PFSK-1 (cell line): ENCODE measurements around the gene INPP4A.

Experiments used
- FOXP2 ChIP-seq: optimal IDR thresholded peaks from 2 replicates; pipeline ENCODE3; 2011; ENCODE audit warnings: borderline replicate concordance, control low read depth, inconsistent platforms; ENCODE audit not compliant: insufficient read depth; ENCODE audit errors: extremely low read length, extremely low read depth
- POLR2AphosphoS5 ChIP-seq: IDR thresholded peaks from 2 replicates; pipeline ENCODE4 v1.6.1; 2012; ENCODE audit warnings: low read depth, mild to moderate bottlenecking, control low read depth, low read length, moderate library complexity
- REST ChIP-seq, 2 experiments: IDR thresholded peaks; 2 replicates each; pipeline versions ENCODE4 v1.6.1 to v1.8.0; 2011 to 2012; ENCODE audit warnings: low read depth in 2 of 2, low read length in 2 of 2, control low read depth in 1 of 2, inconsistent platforms in 1 of 2, mild to moderate bottlenecking in 1 of 2, moderate library complexity in 1 of 2; ENCODE audit not compliant: insufficient read depth in 1 of 2
- SIN3A ChIP-seq: IDR thresholded peaks from 2 replicates; pipeline ENCODE4 v1.6.1; 2012; ENCODE audit warnings: mild to moderate bottlenecking, low read length, moderate library complexity, borderline replicate concordance; ENCODE audit not compliant: insufficient read depth
- TAF1 ChIP-seq: IDR thresholded peaks from 2 replicates; pipeline ENCODE4 v1.6.1; 2012; ENCODE audit warnings: low read length, control low read depth, borderline replicate concordance; ENCODE audit not compliant: insufficient read depth

DNA sequence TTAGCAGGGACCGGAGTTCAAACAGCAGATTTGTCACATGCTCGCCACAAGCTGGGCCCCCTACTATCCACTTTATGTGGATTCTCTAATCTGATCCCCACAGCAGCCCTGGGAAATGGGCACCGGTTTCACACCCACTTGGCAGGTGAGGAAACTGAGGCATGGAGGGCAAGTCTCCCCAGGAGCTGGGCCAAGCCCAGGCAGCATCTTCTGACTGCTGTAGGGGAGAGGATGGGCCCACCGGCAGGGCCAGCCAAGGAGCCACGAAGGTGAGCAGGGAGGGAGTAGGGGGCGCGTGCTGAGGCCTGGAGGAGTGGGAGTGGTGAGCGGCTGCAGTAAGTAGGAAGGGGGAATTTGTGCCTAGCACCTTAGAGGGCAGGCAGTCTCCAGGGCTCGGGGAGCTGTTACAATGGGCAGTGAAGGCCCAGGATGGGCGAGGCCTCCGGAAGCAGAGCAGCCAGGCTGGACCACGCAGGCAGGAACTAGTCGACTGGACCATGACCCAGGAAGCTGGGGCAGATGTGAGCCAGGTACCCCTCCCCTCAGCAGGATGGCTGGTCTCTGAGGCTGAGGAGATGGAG lies 126.6 kb downstream of the INPP4A start:
- TF ChIP-seq REST (IDR thresholded peaks at IDR 0.05; ENCODE audit: insufficient read depth in 1 of 2, low read depth in 2 of 2, low read length in 2 of 2) (no peak), POLR2AphosphoS5 (no peak), TAF1 (no peak), SIN3A (no peak), FOXP2 (no peak)
